Central memory CD8-positive, alpha-beta T cell (primary cell): ENCODE measurements around the gene JAG2.

ENCODE experiments used
- ATAC-seq: fragments of 150-1000 bp; cut with Tn5 transposase; replicated peaks from 2 replicates; pipeline ENCODE4 v1.10.0; 2022; ENCODE audit warnings: mild to moderate bottlenecking, moderate FRiP score, moderate number of reproducible peaks; ENCODE audit not compliant: poor library complexity, severe bottlenecking; ENCODE audit errors: extremely low read depth
- DNase-seq, 2 donors: peaks; one replicate each; pipeline ENCODE4 v3.0.0; 2021; ENCODE audit warnings: low spot score in 2 of 2
- H3K27ac Mint-ChIP-seq: one replicate; pipeline ENCODE4 v1.8.0; 2022; ENCODE audit warnings: low read depth, mild to moderate bottlenecking, moderate library complexity, mixed read lengths
- H3K27me3 Mint-ChIP-seq: one replicate; pipeline ENCODE4 v1.8.0; 2022; ENCODE audit warnings: mixed read lengths
- H3K36me3 Mint-ChIP-seq: one replicate; pipeline ENCODE4 v1.8.0; 2022; ENCODE audit warnings: mild to moderate bottlenecking, moderate library complexity, mixed read lengths; ENCODE audit not compliant: insufficient read depth
- H3K4me1 Mint-ChIP-seq: one replicate; pipeline ENCODE4 v1.8.0; 2022; ENCODE audit warnings: mixed read lengths
- H3K4me3 Mint-ChIP-seq: one replicate; pipeline ENCODE4 v1.8.0; 2022; ENCODE audit warnings: mild to moderate bottlenecking, moderate library complexity, mixed read lengths
- H3K9me3 Mint-ChIP-seq: one replicate; pipeline ENCODE4 v1.8.0; 2022; ENCODE audit warnings: mixed read lengths

JAG2 gene

DNA sequence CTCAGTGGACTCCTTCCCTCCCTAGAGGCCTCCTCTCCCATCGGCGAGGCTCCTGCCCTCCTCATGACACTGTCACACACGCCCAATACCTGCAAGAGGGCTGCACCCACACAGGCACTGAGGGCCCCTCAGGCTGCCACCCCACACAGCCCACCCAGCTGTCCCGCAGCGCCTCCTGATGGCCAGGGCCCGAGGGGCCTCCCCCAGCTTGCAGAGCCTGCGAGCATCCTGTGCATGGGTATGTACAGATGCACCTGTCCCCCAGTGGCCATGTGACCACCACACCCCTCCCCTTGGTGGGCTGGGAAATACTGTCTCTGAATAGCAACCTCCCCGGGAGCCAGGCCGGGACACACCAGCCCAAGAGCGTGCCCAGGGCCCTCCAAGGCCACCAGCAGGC, 31.5 kb upstream of the JAG2 start:
- peaks cover 6% of the 10 kb centered on the region for H3K4me1 Mint-ChIP-seq
- H3K9me3 Mint-ChIP-seq: no peaks in the 10 kb centered on the region
- ATAC-seq: no peak
- H3K27ac Mint-ChIP-seq: peak overlapping the region; percentile 13
- H3K36me3 Mint-ChIP-seq: peaks cover 11% of the 10 kb centered on the region
- H3K27me3 Mint-ChIP-seq: peaks cover 44% of the 10 kb centered on the region
- no peak overlapping the region for H3K4me3 Mint-ChIP-seq
- DNase-seq: no peak

DNA sequence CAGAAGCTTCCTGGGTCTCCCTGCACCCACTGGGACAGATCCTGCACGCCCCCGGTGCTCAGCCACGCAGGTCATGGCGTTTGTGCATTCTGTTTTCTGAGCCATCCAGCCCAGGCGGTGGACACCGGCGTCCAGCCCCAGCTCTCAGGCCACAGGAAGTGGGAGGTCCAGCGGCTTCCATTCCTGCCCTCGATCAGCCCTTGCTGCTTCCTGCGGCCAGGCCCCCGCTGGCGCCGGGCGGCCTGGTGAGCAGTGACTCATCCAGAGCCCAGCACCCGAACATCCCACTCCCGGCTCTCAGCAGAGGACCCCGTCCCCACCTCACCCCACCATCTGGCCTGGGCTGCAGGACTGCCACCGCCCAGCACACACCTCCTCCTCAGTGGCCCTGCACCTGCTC, 30.5 kb upstream of the JAG2 start:
- Mint-ChIP-seq H3K4me1 (peaks cover 13% of the 10 kb centered on the region), H3K9me3 (no peaks in the 10 kb centered on the region), H3K36me3 (peaks cover 8% of the 10 kb centered on the region), H3K4me3 (no peak overlapping the region), H3K27ac (peak overlapping the region; percentile 62), H3K27me3 (peaks cover 54% of the 10 kb centered on the region)
- ATAC-seq (no peak), DNase-seq (no peak)

DNA sequence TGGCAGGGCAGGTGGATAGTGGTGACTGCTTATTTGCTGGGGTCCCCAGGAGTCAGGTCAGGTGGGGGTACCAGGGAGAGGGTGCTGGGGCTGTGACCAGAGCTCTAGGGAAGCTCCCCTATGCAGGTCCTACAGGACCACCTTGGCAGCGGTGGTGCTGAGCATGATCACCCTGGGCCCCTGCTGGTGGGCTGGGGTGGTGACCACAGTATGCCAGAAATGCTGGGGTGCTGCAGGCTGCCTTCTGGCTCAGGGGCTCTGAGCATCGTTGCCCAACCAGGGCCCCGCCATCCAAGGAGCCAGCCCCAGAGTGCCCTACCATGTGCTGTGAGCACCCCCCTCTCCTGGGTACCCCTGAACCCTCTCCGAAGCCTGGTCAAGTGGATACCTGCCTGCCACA, 30.0 kb upstream of the JAG2 start:
- DNase-seq (no peak), ATAC-seq (no peak)
- Mint-ChIP-seq H3K9me3 (no peaks in the 10 kb centered on the region), H3K36me3 (peaks cover 8% of the 10 kb centered on the region), H3K27ac (peak overlapping the region; percentile 62), H3K4me1 (peaks cover 18% of the 10 kb centered on the region), H3K4me3 (no peak overlapping the region), H3K27me3 (peaks cover 59% of the 10 kb centered on the region)

DNA sequence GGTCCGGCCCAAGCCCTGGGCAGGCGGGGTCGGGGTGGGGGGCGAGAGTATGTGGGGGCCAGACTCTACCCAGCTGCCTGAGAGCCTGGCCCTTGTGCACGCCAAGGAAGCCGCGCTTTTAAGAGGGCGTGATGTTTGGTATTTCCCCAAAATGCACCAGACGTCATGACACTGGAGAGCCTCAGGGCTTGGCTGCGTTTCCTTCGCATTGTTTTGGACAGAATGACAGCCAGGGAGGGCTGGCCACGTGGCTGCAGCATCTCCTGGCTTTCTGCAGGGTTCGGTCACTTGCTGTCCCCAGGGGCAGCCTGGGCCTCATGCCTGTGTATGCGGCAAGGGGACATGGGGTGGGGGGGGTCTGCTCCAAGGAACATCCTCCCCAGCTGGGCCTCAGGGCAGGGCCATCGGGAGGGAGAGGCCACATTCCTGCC, 28.6 kb upstream of the JAG2 start:
- no peak for ATAC-seq
- DNase-seq: no peak
- peaks cover 6% of the 10 kb centered on the region for H3K36me3 Mint-ChIP-seq

DNA sequence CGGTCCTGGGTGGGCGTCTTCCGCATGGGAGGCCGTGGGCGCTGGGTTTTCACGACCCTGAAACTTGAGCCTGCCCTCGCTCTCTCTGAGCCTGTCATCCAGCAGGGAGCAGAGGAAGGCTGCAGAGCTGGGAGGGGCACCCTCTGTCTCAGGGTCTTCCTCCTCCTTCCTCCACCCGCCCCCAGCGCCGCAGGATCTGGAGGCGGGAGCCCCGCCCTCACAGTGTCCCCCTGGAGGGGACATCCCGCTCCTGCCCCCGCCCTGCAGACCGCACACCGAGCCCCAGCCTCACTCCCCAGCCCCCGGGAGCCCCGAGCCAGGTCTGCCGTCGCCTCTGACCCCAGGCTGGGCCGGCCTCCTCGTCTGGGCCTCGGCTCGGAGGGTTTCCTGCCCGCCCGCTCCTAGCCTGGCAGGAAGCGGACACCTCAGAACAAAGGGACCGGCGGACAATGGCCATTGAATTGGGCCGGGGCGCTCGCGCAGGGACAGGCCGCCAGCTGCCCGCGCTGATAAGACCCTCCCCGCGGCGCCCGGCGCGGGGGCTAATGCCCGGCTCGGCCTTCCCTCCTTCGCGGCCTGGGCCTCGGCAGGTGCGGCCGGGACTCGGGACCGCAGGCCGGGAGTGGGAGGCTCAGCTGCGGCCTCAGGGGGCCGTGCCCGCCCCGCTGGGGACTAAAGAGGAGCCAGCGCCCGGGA, 27.8 kb upstream of the JAG2 start:
- H3K9me3 Mint-ChIP-seq: no peaks in the 10 kb centered on the region
- DNase-seq (no peak), ATAC-seq (no peak)
- H3K27me3 Mint-ChIP-seq: peaks cover 60% of the 10 kb centered on the region
- no peak overlapping the region for H3K27ac Mint-ChIP-seq
- peaks cover 4% of the 10 kb centered on the region for H3K36me3 Mint-ChIP-seq
- H3K4me3 Mint-ChIP-seq: peak overlapping the region; percentile 50
- H3K4me1 Mint-ChIP-seq: peaks cover 19% of the 10 kb centered on the region

More for the DNA sequence above, 28.6 kb upstream of the JAG2 start:
- H3K27ac Mint-ChIP-seq: no peak overlapping the region
- peaks cover 19% of the 10 kb centered on the region for H3K4me1 Mint-ChIP-seq
- H3K27me3 Mint-ChIP-seq: peaks cover 60% of the 10 kb centered on the region
- no peak overlapping the region for H3K4me3 Mint-ChIP-seq
- H3K9me3 Mint-ChIP-seq: no peaks in the 10 kb centered on the region

DNA sequence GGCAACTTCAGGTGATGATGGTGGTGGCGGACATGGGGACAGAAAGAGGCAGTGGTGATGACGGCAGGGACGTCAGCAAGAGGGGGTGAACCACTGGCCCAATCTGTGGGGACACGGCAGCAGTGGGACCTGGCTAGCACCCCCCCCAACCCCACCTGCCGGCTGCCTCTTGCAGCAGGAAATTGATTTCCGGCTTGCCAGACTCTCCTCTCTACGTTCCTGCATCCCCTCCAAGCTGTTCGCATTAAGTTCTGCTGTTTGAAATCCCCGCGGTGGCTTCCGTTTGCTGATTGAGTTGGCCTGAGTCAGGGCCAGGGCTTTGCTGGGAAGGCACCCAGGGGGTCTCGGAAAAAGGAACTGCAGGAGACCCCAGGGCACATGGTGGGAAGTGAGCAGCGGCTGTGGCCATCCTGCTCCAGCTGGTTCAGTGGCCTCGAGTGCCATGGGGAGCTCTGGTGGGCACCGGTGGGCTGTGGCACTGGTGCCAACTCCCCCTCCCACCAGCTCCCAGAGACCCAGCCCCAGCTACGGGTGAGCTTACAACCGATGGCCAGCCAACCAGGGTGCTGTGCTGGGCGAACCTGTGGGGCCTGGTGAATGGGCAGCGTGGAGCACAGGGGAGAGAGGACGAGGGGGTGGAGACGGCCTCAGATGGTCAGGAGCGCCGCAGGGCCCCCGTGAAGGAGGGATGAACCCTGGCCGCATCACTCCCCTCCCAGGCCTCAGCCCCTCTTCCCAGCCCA, 27.1 kb upstream of the JAG2 start:
- peak overlapping the region; percentile 50 for H3K4me3 Mint-ChIP-seq
- H3K27ac Mint-ChIP-seq: no peak overlapping the region
- no peaks in the 10 kb centered on the region for H3K9me3 Mint-ChIP-seq
- peaks cover 19% of the 10 kb centered on the region for H3K4me1 Mint-ChIP-seq
- peaks cover 4% of the 10 kb centered on the region for H3K36me3 Mint-ChIP-seq
- peaks cover 56% of the 10 kb centered on the region for H3K27me3 Mint-ChIP-seq
- DNase-seq (no peak), ATAC-seq (no peak)

DNA sequence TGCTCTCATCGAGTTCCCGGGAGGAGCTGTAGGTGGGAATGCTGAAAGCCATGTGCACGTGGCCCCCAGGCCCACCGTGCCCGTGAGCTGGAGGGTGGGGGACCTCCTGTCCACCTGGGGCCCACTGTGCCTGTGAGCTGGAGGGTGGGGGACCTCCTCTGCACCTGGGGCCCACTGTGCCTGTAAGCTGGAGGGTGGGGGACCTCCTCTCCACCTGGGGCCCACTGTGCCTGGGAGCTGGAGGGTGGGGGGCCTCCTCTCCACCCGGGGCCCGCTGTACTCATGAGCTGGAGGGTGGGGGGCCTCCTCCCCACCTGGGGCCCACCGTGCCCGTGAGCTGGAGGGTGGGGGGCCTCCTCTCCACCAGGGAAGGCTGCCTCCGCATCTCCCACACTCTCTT, 26.5 kb upstream of the JAG2 start:
- DNase-seq (no peak), ATAC-seq (no peak)
- peaks cover 4% of the 10 kb centered on the region for H3K36me3 Mint-ChIP-seq
- H3K27me3 Mint-ChIP-seq: peaks cover 50% of the 10 kb centered on the region
- H3K4me1 Mint-ChIP-seq: peaks cover 19% of the 10 kb centered on the region
- H3K4me3 Mint-ChIP-seq: no peak overlapping the region
- H3K9me3 Mint-ChIP-seq: no peaks in the 10 kb centered on the region
- no peak overlapping the region for H3K27ac Mint-ChIP-seq

DNA sequence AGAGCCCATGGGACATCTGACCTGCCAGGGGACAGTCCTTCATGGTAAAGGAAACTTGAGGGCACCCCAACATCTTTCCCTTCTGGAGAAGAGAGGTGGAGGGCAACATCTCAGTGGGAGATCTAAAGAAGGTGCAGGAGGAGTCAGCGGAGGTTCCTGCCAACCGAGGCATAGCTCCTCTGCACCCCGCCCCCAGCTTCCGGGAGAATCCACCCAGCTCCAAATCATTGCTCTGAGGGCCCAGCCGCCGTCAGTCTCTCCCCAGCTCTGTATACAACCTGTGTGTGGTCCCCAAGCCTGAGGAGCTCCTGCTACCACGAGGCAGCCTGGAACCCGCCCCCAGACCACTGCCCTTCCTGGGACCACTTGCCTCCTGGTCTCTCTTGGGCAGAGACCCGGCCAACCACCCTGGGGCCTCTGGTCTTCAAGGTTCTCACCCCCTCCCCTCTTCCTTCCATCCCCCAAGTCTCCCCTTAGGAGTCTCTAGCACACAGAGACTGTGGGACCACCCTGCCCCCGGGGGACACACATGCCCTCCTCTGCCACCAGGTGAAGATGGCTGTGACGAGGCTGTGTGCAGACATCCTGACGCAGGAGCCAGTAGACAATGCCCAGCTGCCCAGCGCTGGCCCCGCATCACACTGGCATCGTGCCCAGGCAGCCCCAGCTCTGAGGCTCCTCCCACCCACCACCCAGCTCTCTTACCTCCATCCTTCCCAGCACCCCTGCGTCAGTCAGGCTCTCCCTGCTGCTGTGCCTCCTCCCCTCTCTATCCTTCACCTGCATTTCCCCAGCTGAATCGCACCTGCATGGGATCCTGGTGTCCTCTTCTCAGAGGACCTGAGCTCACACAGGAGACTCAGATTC, 25.6 kb upstream of the JAG2 start:
- Mint-ChIP-seq H3K27ac (no peak overlapping the region), H3K4me3 (peak overlapping the region; percentile 39), H3K27me3 (peaks cover 41% of the 10 kb centered on the region), H3K9me3 (no peaks in the 10 kb centered on the region), H3K4me1 (peaks cover 13% of the 10 kb centered on the region), H3K36me3 (peaks cover 2% of the 10 kb centered on the region)
- ATAC-seq (no peak), DNase-seq (no peak)

DNA sequence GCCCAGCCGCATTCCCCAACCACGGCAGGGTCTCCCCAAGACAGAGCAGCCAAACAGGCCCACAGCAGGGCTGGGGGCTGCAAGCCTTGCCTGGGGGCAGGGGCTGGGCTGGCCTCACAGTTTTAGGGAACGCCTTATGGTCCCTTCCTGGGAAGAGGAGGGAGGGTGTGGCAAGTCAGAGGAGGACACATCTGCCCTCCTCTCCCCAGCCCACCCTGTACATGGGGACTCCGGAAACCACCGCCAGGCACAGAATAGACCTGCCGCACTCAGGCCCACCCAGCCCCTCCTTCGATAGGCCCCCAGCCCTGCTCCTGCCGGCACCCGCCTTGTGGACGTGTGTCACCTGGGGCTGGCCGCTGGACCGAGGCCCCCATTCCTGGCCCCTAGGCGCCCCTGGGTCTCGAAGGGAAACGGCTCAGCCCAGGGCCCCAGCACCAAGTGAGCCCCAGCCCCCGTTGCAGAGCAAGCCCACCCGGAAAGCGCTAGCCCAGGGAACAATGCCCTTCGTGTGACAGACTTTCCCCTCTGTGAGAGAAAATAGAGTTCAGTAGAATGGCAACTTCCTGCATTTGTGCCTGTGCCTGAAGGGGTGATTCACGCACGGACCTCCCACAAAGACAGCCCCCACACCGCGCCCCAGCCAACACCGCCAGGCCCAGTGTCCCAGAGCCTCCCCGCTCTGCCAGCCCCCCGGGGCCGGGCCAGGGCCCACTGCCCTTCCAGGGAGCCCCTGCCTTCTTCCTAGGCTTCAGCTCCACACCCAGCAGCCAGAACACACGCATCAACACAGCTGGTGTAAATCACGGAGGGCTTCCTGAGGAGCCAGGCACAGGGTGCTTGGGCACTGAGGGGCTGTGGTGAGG, 24.5 kb upstream of the JAG2 start:
- DNase-seq: no peak
- Mint-ChIP-seq H3K4me1 (peaks cover 15% of the 10 kb centered on the region), H3K4me3 (no peak overlapping the region), H3K9me3 (no peaks in the 10 kb centered on the region), H3K36me3 (peaks cover 2% of the 10 kb centered on the region), H3K27ac (no peak overlapping the region), H3K27me3 (peaks cover 30% of the 10 kb centered on the region)
- no peak for ATAC-seq

DNA sequence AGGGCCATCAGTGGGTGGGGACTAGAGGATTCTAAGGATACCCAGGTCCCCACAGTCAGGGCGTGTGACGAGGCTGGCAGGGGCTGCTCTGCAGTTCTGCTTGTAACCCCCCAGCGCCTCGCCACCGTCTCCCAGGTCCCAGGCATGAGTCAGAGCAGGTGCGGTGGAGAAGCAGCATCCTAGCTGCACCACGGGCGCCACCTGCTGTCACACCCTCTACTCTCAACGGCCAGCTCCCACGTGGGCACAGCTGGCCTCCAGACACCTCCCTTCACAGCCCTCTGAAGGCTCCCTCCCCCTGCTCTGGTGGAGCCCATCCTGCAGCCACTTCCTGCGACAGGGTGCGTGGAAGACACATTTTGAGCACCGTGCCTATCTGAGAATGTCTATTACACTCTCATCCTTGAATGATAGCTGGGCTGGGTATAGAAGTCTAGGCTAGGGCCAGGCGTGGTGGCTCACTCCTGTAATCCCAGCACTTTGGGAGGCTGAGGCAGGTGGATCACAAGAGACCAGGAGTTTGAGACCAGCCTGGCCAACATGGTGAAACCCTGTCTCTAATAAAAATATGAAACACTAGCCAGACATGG, 19.5 kb upstream of the JAG2 start:
- H3K9me3 Mint-ChIP-seq: no peaks in the 10 kb centered on the region
- ATAC-seq (no peak), DNase-seq (no peak)

DNA sequence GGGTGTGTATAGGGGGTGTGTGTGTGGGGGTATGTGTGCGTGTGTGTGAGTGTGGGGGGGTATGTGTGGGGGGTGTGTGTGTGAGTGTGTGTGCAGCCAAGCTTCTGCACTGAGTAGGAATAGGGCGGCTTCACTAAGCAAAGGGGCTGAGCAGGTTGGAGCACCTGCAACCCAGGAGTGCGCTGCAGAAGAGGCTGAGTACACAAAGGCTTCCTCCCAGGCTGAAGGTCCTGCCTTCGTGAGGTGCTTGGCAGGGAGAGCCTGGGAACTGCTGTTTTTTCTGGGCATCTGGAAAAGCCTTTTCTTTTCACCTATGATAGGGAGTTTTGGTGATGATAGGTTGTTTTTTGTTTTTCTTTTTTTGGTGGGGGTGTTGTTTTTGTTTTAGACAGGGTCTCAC, 18.5 kb upstream of the JAG2 start:
- DNase-seq (no peak), ATAC-seq (no peak)
- Mint-ChIP-seq H3K4me1 (peaks cover 5% of the 10 kb centered on the region), H3K36me3 (peaks cover 8% of the 10 kb centered on the region), H3K9me3 (no peaks in the 10 kb centered on the region), H3K27me3 (peaks cover 12% of the 10 kb centered on the region), H3K4me3 (no peak overlapping the region), H3K27ac (no peak overlapping the region)

More for the DNA sequence above, 19.5 kb upstream of the JAG2 start:
- no peak overlapping the region for H3K4me3 Mint-ChIP-seq
- no peak overlapping the region for H3K27ac Mint-ChIP-seq
- peaks cover 5% of the 10 kb centered on the region for H3K4me1 Mint-ChIP-seq
- peaks cover 7% of the 10 kb centered on the region for H3K36me3 Mint-ChIP-seq
- H3K27me3 Mint-ChIP-seq: peaks cover 12% of the 10 kb centered on the region
